ENCODE data around the gene RINL.

DNA sequence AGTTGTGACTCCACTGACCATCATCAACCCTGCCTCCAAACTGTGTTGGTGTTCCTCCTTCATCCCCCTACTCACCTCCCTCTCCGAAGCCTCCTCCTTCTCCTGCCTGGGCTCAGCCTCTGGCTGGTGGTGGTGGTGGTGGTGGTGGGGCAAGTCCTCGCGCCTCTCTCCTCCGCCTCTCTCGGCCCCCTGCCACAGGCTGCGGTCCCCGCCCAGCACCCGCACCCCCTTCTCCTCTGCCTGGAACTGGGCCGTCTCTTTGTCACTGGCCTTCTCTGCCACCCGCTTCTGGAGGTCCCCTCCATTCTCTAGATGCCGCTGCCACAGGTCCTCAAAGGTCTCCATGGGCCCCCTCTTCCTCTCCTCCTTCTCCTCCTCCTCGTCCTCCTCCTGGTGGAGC lies 32.4 kb upstream of the RINL start:
- TF ChIP-seq, protein P1, sequence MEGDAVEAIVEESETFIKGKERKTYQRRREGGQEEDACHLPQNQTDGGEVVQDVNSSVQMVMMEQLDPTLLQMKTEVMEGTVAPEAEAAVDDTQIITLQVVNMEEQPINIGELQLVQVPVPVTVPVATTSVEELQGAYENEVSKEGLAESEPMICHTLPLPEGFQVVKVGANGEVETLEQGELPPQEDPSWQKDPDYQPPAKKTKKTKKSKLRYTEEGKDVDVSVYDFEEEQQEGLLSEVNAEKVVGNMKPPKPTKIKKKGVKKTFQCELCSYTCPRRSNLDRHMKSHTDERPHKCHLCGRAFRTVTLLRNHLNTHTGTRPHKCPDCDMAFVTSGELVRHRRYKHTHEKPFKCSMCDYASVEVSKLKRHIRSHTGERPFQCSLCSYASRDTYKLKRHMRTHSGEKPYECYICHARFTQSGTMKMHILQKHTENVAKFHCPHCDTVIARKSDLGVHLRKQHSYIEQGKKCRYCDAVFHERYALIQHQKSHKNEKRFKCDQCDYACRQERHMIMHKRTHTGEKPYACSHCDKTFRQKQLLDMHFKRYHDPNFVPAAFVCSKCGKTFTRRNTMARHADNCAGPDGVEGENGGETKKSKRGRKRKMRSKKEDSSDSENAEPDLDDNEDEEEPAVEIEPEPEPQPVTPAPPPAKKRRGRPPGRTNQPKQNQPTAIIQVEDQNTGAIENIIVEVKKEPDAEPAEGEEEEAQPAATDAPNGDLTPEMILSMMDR (IDR thresholded peaks at IDR 0.05): no peak
- no peak for TF ChIP-seq POLR2A (IDR thresholded peaks at IDR 0.05)

Data from lower leg skin (tissue), 3 donors.